ENCODE data around the gene SPAG16.

SPAG16 gene

GRCh38 chr2:214311931-214312749 is 1027.9 kb downstream of the SPAG16 start:
- TF ChIP-seq TAF1 (IDR thresholded peaks at IDR 0.05; ENCODE audit: borderline replicate concordance, insufficient read depth, low read length) (no peak), REST (IDR thresholded peaks at IDR 0.05; ENCODE audit: insufficient read depth in 1 of 2, low read depth in 2 of 2, low read length in 2 of 2) (no peak), POLR2AphosphoS5 (IDR thresholded peaks at IDR 0.05; ENCODE audit: low read depth, low read length) (no peak), SIN3A (IDR thresholded peaks at IDR 0.05; ENCODE audit: borderline replicate concordance, insufficient read depth, low read length) (no peak), FOXP2 (optimal IDR thresholded peaks at IDR 0.05; ENCODE audit: borderline replicate concordance, extremely low read depth, extremely low read length, insufficient read depth) (no peak)

- TF ChIP-seq REST (IDR thresholded peaks at IDR 0.05; ENCODE audit: insufficient read depth in 1 of 2, low read depth in 2 of 2, low read length in 2 of 2) (no peak), SIN3A (IDR thresholded peaks at IDR 0.05; ENCODE audit: borderline replicate concordance, insufficient read depth, low read length) (no peak), FOXP2 (optimal IDR thresholded peaks at IDR 0.05; ENCODE audit: borderline replicate concordance, extremely low read depth, extremely low read length, insufficient read depth) (no peak), POLR2AphosphoS5 (IDR thresholded peaks at IDR 0.05; ENCODE audit: low read depth, low read length) (no peak), TAF1 (IDR thresholded peaks at IDR 0.05; ENCODE audit: borderline replicate concordance, insufficient read depth, low read length) (no peak)
Observed at GRCh38 chr2:214315324-214315723, 1031.1 kb downstream of the SPAG16 start.

- TF ChIP-seq POLR2AphosphoS5 (IDR thresholded peaks at IDR 0.05; ENCODE audit: low read depth, low read length) (no peak), SIN3A (IDR thresholded peaks at IDR 0.05; ENCODE audit: borderline replicate concordance, insufficient read depth, low read length) (no peak), REST (IDR thresholded peaks at IDR 0.05; ENCODE audit: insufficient read depth in 1 of 2, low read depth in 2 of 2, low read length in 2 of 2) (no peak), FOXP2 (optimal IDR thresholded peaks at IDR 0.05; ENCODE audit: borderline replicate concordance, extremely low read depth, extremely low read length, insufficient read depth) (no peak), TAF1 (IDR thresholded peaks at IDR 0.05; ENCODE audit: borderline replicate concordance, insufficient read depth, low read length) (no peak)
Observed at GRCh38 chr2:214320211-214320610, 1035.9 kb downstream of the SPAG16 start.

- TF ChIP-seq TAF1 (IDR thresholded peaks at IDR 0.05; ENCODE audit: borderline replicate concordance, insufficient read depth, low read length) = no peak
- no peak for TF ChIP-seq FOXP2 (optimal IDR thresholded peaks at IDR 0.05; ENCODE audit: borderline replicate concordance, extremely low read depth, extremely low read length, insufficient read depth)
- no peak for TF ChIP-seq SIN3A (IDR thresholded peaks at IDR 0.05; ENCODE audit: borderline replicate concordance, insufficient read depth, low read length)
- TF ChIP-seq POLR2AphosphoS5 (IDR thresholded peaks at IDR 0.05; ENCODE audit: low read depth, low read length) = no peak
- TF ChIP-seq REST (IDR thresholded peaks at IDR 0.05; ENCODE audit: insufficient read depth in 1 of 2, low read depth in 2 of 2, low read length in 2 of 2) = no peak
Observed at GRCh38 chr2:214322662-214323061, 1038.4 kb downstream of the SPAG16 start.
